SK-N-SH treated with all-trans-retinoic acid at 6 μM for 48 hours (cell line): ENCODE data around the gene MICOS13.

Experiments used
- CSDC2 ChIP-seq: fragments of 250-450 bp; sonication (Bioruptor Pico); IDR thresholded peaks from 2 replicates; pipeline ENCODE4 v1.5.0; 2020; ENCODE audit warnings: mild to moderate bottlenecking, moderate library complexity
- RARB ChIP-seq: fragments of 250-450 bp; sonication (Bioruptor Pico); IDR thresholded peaks from 2 replicates; pipeline ENCODE4 v1.8.0; 2021; ENCODE audit warnings: mild to moderate bottlenecking, moderate library complexity
- ZNF8 ChIP-seq: fragments of 450-650 bp; formaldehyde crosslinking; IDR thresholded peaks from 2 replicates; pipeline ENCODE4 v1.5.0; 2020; ENCODE audit warnings: mild to moderate bottlenecking, moderate library complexity
- TF ChIP-seq, protein P1 (sequence below): fragments of 250-450 bp; sonication (Bioruptor Pico); IDR thresholded peaks from 2 replicates; pipeline ENCODE4 v1.5.1; 2020; ENCODE audit warnings: low read depth, mild to moderate bottlenecking, moderate library complexity

DNA sequence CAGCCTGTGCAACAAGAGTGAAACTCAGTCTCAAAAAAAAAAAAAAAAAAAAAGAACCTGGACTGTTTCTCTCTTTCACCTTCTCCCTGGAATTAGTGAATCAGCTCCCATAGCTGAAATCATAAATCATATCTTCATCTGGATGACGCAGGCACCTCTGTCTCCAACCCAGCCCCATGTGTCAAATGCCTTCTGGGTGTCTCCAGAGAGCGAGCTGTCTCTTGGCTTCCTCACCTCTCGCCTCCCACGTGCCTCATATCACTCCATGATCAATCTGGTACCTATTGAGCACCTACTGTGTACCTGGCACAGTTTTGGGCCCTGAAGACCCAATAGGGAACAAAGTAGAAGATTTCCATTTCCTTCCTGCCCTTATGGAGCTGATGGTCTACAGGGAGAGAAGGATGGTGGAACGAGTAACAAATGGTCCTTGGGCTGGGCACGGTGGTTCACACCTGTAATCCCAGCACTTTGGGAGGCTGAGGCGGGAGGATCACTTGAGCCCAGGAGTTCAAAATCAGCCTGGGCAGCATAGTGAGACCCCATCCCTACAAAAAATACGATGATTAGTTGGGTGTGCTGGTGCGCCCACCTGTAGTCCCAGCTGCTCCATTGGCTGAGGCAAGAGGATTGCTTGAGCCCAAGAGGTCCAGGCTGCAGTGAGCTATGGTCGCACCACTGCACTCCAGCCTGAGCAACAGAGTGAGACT, 3.0 kb upstream of the MICOS13 start:
- no peak for TF ChIP-seq ZNF8
- TF ChIP-seq CSDC2 (CRISPR knock-in tag), result no peak
- no peak for TF ChIP-seq RARB (CRISPR knock-in tag)
- TF ChIP-seq, protein P1, sequence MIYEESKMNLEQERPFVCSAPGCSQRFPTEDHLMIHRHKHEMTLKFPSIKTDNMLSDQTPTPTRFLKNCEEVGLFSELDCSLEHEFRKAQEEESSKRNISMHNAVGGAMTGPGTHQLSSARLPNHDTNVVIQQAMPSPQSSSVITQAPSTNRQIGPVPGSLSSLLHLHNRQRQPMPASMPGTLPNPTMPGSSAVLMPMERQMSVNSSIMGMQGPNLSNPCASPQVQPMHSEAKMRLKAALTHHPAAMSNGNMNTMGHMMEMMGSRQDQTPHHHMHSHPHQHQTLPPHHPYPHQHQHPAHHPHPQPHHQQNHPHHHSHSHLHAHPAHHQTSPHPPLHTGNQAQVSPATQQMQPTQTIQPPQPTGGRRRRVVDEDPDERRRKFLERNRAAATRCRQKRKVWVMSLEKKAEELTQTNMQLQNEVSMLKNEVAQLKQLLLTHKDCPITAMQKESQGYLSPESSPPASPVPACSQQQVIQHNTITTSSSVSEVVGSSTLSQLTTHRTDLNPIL (CRISPR knock-in tag), result no peak
